ENCODE data around the gene KCNJ6.

GRCh38 chr21:37668462-37669239, 247.6 kb downstream of the KCNJ6 start:
- TF ChIP-seq CTCF (IDR thresholded peaks at IDR 0.05; ENCODE audit: poor library complexity), result no peak
- TF ChIP-seq EZH2 (IDR thresholded peaks at IDR 0.05; ENCODE audit: borderline replicate concordance), result no peak

All from hepatocyte (in vitro differentiated cells).